K562 (cell line): Measurements from ENCODE around the gene LMO7. TPM values are rescaled to one million over a fixed set of nuclear protein-coding genes. Genes with fewer than 3 reads are reported as not detected.
A peak's percentile ranks its signal among the peaks of the same experiment; 100 is the strongest.

Source experiments
- E2F6 ChIP-seq, 2 experiments: IDR thresholded peaks; 2 replicates each; pipeline ENCODE4 v1.6.1; 2011; ENCODE audit warnings: borderline replicate concordance in 1 of 2, control low read depth in 1 of 2, low read depth in 1 of 2, low read length in 1 of 2, mild to moderate bottlenecking in 1 of 2, mixed read lengths in 1 of 2, moderate library complexity in 1 of 2; ENCODE audit not compliant: insufficient read depth in 1 of 2, insufficient read length in 1 of 2, poor library complexity in 1 of 2, severe bottlenecking in 1 of 2; ENCODE audit errors: extremely low read depth in 1 of 2
- MGA ChIP-seq: fragments of 450-650 bp; IDR thresholded peaks from 2 replicates; pipeline ENCODE4 v1.6.1; 2016; ENCODE audit warnings: mild to moderate bottlenecking, moderate library complexity
- polyA plus RNA-seq, 8 experiments: library from polyadenylated mRNA; depleted of rRNA in 4 of 8; stranded (reverse) in 5 of 8; unstranded in 3 of 8; fragments of >200 nt; fragmentation: Nextera tagmentation in 2 of 8; fragmentation: Illumina TruSeq in 1 of 8; extraction: Ambion mirVana in 2 of 8; extraction: Trizol in 1 of 8; gene quantifications; 2 replicates each; pipeline versions ENCODE4 v1.2.1 to v1.2.3, GENCODE V29; 2011 to 2014; ENCODE audit warnings: inconsistent platforms in 1 of 8, missing spikeins in 1 of 8
- total RNA-seq, 7 experiments: library from RNA; depleted of rRNA in 6 of 7; stranded (reverse); fragments of >200 nt in 6 of 7; fragmentation: Illumina TruSeq in 2 of 7; extraction: Trizol in 2 of 7; gene quantifications; 2 replicates each; pipeline versions ENCODE4 v1.2.1 to v1.2.3, GENCODE V29; 2011 to 2021; ENCODE audit warnings: low replicate concordance in 1 of 7

The LMO7 gene
- total and polyA plus RNA-seq, 9 of the 15 experiments (the other 6 are each of a cell fraction or from before 2014, with no cell fraction given), result 0.42 to 4.3 (median 1.7) TPM

GRCh38 chr13:75850916-75851315, 214.8 kb downstream of the LMO7 start (continued):
- peak in 1 of 2 experiments; percentile 36 for TF ChIP-seq E2F6 (IDR thresholded peaks at IDR 0.05; ENCODE audit: borderline replicate concordance in 1 of 2, extremely low read depth in 1 of 2, insufficient read depth in 1 of 2, insufficient read length in 1 of 2, low read depth in 1 of 2, low read length in 1 of 2, poor library complexity in 1 of 2, severe bottlenecking in 1 of 2)
- TF ChIP-seq MGA, result peak; percentile 35; the same call in 1 of the 2 replicates
- TF ChIP-seq, all 486 proteins: peak for 7
